Measurements from ENCODE around the gene TRIM31. TPM values are rescaled to one million over a fixed set of nuclear protein-coding genes. Genes with fewer than 3 reads are reported as not detected.
A peak's percentile ranks its signal among the peaks of the same experiment; 100 is the strongest.

TRIM31 gene
- total RNA-seq, 2 experiments from 2014 or later: not detected

GRCh38 chr6:30066577-30067459 is 46.1 kb downstream of the TRIM31 start, which contains the start of gene PPP1R11:
TSS of gene PPP1R11 (plus strand) at chr6:30067198. CDS start at chr6:30067411, 213 bp downstream.
- peaks cover 3% of the 10 kb centered on the region for H3K9me3 Mint-ChIP-seq
- ATAC-seq (peak; percentile 98), DNase-seq (peak; percentile 99)
- H3K36me3 Mint-ChIP-seq (ENCODE audit: low read depth): peaks cover 50% of the 10 kb centered on the region
- TF ChIP-seq CTCF (IDR thresholded peaks at IDR 0.05): no peak
- intact Hi-C loops (cut with micrococcal nuclease): no loop called here
- peaks cover 7% of the 10 kb centered on the region for H3K27me3 Mint-ChIP-seq
- ChIA-PET POLR2A (interaction anchor here (0.6 to 1.6 kb wide), 8 partner anchors 11 to 141 kb away, joined by 3 to 5 read pairs (median 4); partner anchors contain the start of gene HLA-A), CTCF (interaction anchor here (1.2 to 2.4 kb wide), 6 partner anchors 10 to 364 kb away, joined by 3 to 8 read pairs (median 4); no protein-coding TSS in a partner anchor)
- peaks cover 40% of the 10 kb centered on the region for H3K4me1 Mint-ChIP-seq (ENCODE audit: low read depth)
- peak within 1 kb of the TSS; percentile 87 for H3K4me3 Mint-ChIP-seq
- H3K27ac Mint-ChIP-seq: peak within 1 kb of the TSS; percentile 96

- peak overlapping the region; percentile 87 for H3K4me3 Mint-ChIP-seq
- ChIA-PET POLR2A (interaction anchor here (0.6 to 1.6 kb wide), 9 partner anchors 12 to 148 kb away, joined by 3 to 5 read pairs (median 4); partner anchors contain the start of genes HLA-A and TRIM26), CTCF (interaction anchor here (1.2 to 2.4 kb wide), 4 partner anchors 28 to 363 kb away, joined by 3 to 8 read pairs (median 7); no protein-coding TSS in a partner anchor)
- TF ChIP-seq CTCF (IDR thresholded peaks at IDR 0.05): no peak
- peaks cover 41% of the 10 kb centered on the region for H3K4me1 Mint-ChIP-seq (ENCODE audit: low read depth)
- H3K9me3 Mint-ChIP-seq: peaks cover 3% of the 10 kb centered on the region
- intact Hi-C loops (cut with micrococcal nuclease): no loop called here
- H3K27ac Mint-ChIP-seq: peak overlapping the region; percentile 96
- H3K36me3 Mint-ChIP-seq (ENCODE audit: low read depth): peaks cover 51% of the 10 kb centered on the region
- DNase-seq (no peak), ATAC-seq (no peak)
- peaks cover 3% of the 10 kb centered on the region for H3K27me3 Mint-ChIP-seq
Observed at GRCh38 chr6:30066082-30066481, 46.8 kb downstream of the TRIM31 start.

GRCh38 chr6:30063315-30063714 is 49.6 kb downstream of the TRIM31 start:
- Mint-ChIP-seq H3K9me3 (peaks cover 3% of the 10 kb centered on the region), H3K4me3 (peak overlapping the region; percentile 92), H3K27ac (peak overlapping the region; percentile 78), H3K4me1 (ENCODE audit: low read depth) (peaks cover 44% of the 10 kb centered on the region), H3K27me3 (no peaks in the 10 kb centered on the region), H3K36me3 (ENCODE audit: low read depth) (peaks cover 35% of the 10 kb centered on the region)
- intact Hi-C loops (cut with micrococcal nuclease): no loop called here
- TF ChIP-seq CTCF (IDR thresholded peaks at IDR 0.05): no peak
- no peak for ATAC-seq
- DNase-seq: no peak
- CTCF ChIA-PET: interaction anchor here (1.2 kb wide), 1 partner anchor 68 kb away, joined by 3 read pairs; no protein-coding TSS in a partner anchor
- POLR2A ChIA-PET: no interaction called here

GRCh38 chr6:30062471-30063178 is 50.3 kb downstream of the TRIM31 start:
- peak overlapping the region; percentile 99 for H3K27ac Mint-ChIP-seq
- CTCF ChIA-PET: interaction anchor here (0.8 to 3.7 kb wide), 3 partner anchors 41 to 214 kb away, joined by 3 to 11 read pairs (median 3); no protein-coding TSS in a partner anchor
- H3K9me3 Mint-ChIP-seq: peaks cover 3% of the 10 kb centered on the region
- H3K4me1 Mint-ChIP-seq (ENCODE audit: low read depth): peaks cover 37% of the 10 kb centered on the region
- no peak for TF ChIP-seq CTCF (IDR thresholded peaks at IDR 0.05)
- intact Hi-C loops (cut with micrococcal nuclease): no loop called here
- peaks cover 36% of the 10 kb centered on the region for H3K36me3 Mint-ChIP-seq (ENCODE audit: low read depth)
- POLR2A ChIA-PET: interaction anchor here (0.6 to 1.7 kb wide), 3 partner anchors 8 to 35 kb away, joined by 3 to 4 read pairs (median 4); no protein-coding TSS in a partner anchor
- DNase-seq: no peak
- H3K27me3 Mint-ChIP-seq: no peaks in the 10 kb centered on the region
- ATAC-seq: no peak
- H3K4me3 Mint-ChIP-seq: peak overlapping the region; percentile 92

Measured in activated CD8-positive, alpha-beta T cell treated with anti-CD3 and anti-CD28 coated beads for 36 hours (primary cell).